Sigmoid colon (tissue), 7 donors: ENCODE results near the gene HOXA2. TPM values are rescaled to one million over a fixed set of nuclear protein-coding genes. Genes with fewer than 3 reads are reported as not detected.
A peak's percentile ranks its signal among the peaks of the same experiment; 100 is the strongest.

Experiments
- DNase-seq: peaks from one replicate; pipeline ENCODE4 v3.0.0-alpha.2; 2019
- H3K27ac ChIP-seq, 4 donors: fragments of 200-600 bp; sonication (generic); one replicate each; pipeline ENCODE4 v1.5.1; 2016 to 2019; ENCODE audit warnings: mild to moderate bottlenecking in 1 of 4
- H3K27me3 ChIP-seq, 3 donors: fragments of 200-600 bp; sonication (generic); one replicate each; pipeline ENCODE4 v1.5.1; 2019; ENCODE audit warnings: mild to moderate bottlenecking in 1 of 3
- H3K36me3 ChIP-seq, 4 donors: fragments of 200-600 bp; sonication (generic); one replicate each; pipeline ENCODE4 v1.5.1; 2016 to 2019
- H3K4me1 ChIP-seq, 4 donors: fragments of 200-600 bp; sonication (generic); one replicate each; pipeline ENCODE4 v1.5.1; 2017 to 2019
- H3K4me3 ChIP-seq, 4 donors: fragments of 200-600 bp; sonication (generic); one replicate each; pipeline ENCODE4 v1.5.1; 2017 to 2019; ENCODE audit warnings: mild to moderate bottlenecking in 2 of 4, moderate library complexity in 1 of 4
- H3K9me3 ChIP-seq, 4 donors: fragments of 200-600 bp in 3 of 4; sonication (generic) in 3 of 4; one replicate each; pipeline versions ENCODE4 v1.5.1 to v1.6.1; 2013 to 2019
- EP300 ChIP-seq, 4 donors: sonication (generic); formaldehyde crosslinking; IDR thresholded peaks; one replicate each; pipeline ENCODE4 v1.6.1; 2017; ENCODE audit warnings: antibody characterized with exemption in 4 of 4
- POLR2A ChIP-seq, 2 donors: fragments of 450-650 bp; IDR thresholded peaks; one replicate each; pipeline ENCODE4 v1.6.1; 2016; ENCODE audit warnings: antibody characterized with exemption in 2 of 2, mild to moderate bottlenecking in 2 of 2, moderate library complexity in 2 of 2
- POLR2AphosphoS5 ChIP-seq, 4 donors: sonication (generic); formaldehyde crosslinking; IDR thresholded peaks; one replicate each; pipeline ENCODE4 v1.6.1; 2017; ENCODE audit warnings: antibody characterized with exemption in 4 of 4
- WGBS, 2 donors: extraction: QIAGEN DNeasy Blood & Tissue Kit; methylation state at CpG; one replicate each; pipeline ENCODE4 v1.1.7; 2013; 5-methylcytosine and 5-hydroxymethylcytosine counted together
- intact Hi-C: fragments of 100-400 bp; cut with DNase I; formaldehyde crosslinking; loops from one replicate; pipeline ENCODE4 v1.15.1; 2023
- polyA plus RNA-seq, 3 donors: library from polyadenylated mRNA; stranded (reverse); fragments of 200-250 nt; gene quantifications; one replicate each; pipeline ENCODE4 v1.2.3, GENCODE V29; 2013
- total RNA-seq, 4 donors: library from RNA; depleted of rRNA; stranded (reverse); fragments of >200 nt; gene quantifications; one replicate each; pipeline ENCODE4 v1.1.0, GENCODE V29; 2016
- TF ChIP-seq, protein P1 (sequence below), 4 experiments: fragments of 450-650 bp in 3 of 4; fragments of 200-600 bp in 1 of 4; IDR thresholded peaks; one replicate each; pipeline ENCODE4 v1.5.1; 2016 to 2019; ENCODE audit warnings: antibody characterized with exemption in 4 of 4, mild to moderate bottlenecking in 3 of 4, moderate library complexity in 2 of 4
- donor health status: healthy with polysubstance abuse.
- donor health status: Bipolar disorder and iron deficiency.
- donor health status: healthy.

Gene HOXA2
- total and polyA plus RNA-seq, 7 donors: 0.60 to 4.3 (median 1.9) TPM

DNA sequence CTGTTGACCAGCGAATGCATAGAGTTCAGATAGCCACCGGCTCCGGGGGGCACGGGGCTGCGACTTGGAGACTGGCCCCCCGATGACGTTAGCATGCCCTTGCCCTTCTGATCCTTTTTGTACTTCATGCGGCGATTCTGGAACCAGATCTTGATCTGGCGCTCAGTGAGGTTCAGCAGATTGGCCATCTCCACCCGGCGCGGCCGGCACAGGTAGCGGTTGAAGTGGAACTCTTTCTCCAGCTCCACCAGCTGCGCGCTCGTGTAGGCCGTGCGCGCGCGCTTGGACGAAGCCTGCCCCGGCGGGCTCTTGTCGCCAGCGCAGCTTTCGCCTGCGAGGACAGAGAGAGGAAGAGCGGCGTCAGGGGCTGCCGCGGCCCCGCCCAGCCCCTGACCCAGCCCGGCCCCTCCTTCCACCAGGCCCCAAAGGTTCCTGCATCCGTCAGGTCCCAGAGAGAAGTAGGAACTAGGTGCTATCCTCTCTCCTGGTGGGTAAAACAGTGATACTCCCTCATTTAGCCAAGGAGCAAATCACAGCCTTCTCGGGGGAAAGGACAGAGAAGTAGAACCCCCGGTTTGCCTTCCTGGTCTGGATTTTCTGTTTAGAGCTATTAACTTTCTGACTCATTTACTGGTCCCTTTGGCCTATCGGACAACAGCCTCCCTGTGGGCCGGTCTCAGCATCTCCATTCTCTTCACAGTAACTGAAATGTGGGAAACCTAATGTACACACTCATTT is 6.1 kb upstream of the HOXA2 start:
- H3K4me1 ChIP-seq: peaks cover 0 to 80% (median 49%) of the 10 kb centered on the region in 4 donors
- H3K27me3 ChIP-seq: no peaks in the 10 kb centered on the region
- intact Hi-C loops: no loop called here
- 28 to 56% methylated on average over 41 of the region's 41 CpGs for whole genome bisulfite sequencing, 2 donors
- peak; percentile 89 for DNase-seq
- H3K36me3 ChIP-seq: no peaks in the 10 kb centered on the region
- peak overlapping the region; percentile 27 to 47 (median 38) for H3K4me3 ChIP-seq
- peak overlapping the region; percentile 93 to 99 (median 94) for H3K27ac ChIP-seq
- TF ChIP-seq POLR2AphosphoS5 (IDR thresholded peaks at IDR 0.05) (peak; percentile 80 to 88 (median 82)), EP300 (IDR thresholded peaks at IDR 0.05) (no peak), POLR2A (IDR thresholded peaks at IDR 0.05) (peak; percentile 40 to 56)
- TF ChIP-seq, protein P1, sequence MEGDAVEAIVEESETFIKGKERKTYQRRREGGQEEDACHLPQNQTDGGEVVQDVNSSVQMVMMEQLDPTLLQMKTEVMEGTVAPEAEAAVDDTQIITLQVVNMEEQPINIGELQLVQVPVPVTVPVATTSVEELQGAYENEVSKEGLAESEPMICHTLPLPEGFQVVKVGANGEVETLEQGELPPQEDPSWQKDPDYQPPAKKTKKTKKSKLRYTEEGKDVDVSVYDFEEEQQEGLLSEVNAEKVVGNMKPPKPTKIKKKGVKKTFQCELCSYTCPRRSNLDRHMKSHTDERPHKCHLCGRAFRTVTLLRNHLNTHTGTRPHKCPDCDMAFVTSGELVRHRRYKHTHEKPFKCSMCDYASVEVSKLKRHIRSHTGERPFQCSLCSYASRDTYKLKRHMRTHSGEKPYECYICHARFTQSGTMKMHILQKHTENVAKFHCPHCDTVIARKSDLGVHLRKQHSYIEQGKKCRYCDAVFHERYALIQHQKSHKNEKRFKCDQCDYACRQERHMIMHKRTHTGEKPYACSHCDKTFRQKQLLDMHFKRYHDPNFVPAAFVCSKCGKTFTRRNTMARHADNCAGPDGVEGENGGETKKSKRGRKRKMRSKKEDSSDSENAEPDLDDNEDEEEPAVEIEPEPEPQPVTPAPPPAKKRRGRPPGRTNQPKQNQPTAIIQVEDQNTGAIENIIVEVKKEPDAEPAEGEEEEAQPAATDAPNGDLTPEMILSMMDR (IDR thresholded peaks at IDR 0.05): no peak
- H3K9me3 ChIP-seq: no peaks in the 10 kb centered on the region

DNA sequence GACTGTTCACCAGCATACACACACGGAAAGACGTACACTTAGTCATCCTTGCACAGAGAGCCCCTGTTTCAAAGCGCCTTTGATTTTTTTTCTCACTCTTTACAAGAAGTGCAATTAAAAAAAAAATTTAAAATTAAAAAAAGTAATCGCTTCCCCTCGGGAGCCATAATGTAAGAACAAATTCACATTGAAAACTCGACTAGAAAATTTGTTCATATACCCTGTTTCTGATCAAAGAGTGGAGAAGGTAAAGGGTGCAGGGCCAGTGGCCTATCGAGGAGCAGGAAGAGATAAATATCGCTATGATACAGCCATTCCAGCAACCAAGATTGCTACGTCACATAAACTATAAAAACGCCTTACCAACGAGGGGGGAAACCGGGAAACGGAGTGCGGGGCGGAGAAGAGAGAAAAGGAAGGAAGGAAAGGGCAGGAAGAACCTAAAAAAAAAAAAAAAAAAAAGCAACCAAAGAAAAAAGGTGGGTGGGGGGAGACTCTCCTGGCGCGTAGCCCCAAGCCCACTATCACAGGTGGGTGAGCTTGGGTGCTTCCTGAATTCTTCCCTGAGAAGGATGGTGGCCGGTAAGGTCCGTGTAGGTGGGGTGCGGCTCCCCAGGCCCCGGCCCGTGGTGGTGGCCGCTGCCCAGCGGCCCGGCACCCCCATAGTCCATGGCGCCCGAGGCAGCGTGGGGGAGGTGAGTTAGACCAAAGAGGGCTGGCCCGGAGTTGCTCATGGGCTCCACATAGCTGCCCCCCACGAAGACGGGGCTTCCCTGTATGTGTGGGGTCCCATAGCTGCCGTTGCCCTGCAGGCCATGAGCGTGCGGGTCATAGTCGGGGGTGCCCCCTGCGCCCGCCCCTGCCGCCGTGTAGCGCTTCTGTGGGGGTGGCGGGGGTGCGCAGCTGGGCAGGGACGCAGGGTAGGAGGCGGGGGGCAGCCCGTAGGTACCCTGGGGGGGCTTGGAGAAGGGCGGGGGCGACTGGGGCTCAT is 5.2 kb upstream of the HOXA2 start:
- Histone ChIP-seq H3K27ac (peak overlapping the region; percentile 93 to 99 (median 94)), H3K36me3 (no peaks in the 10 kb centered on the region), H3K27me3 (no peaks in the 10 kb centered on the region), H3K4me3 (peak overlapping the region; percentile 27 to 47 (median 38)), H3K9me3 (no peaks in the 10 kb centered on the region), H3K4me1 (peaks cover 0 to 71% (median 42%) of the 10 kb centered on the region in 4 donors)
- DNase-seq: peak; percentile 71
- intact Hi-C loops: no loop called here
- WGBS, 2 donors: 26 to 60% methylated on average over 47 of the region's 47 CpGs
- TF ChIP-seq EP300 (IDR thresholded peaks at IDR 0.05) (no peak), POLR2AphosphoS5 (IDR thresholded peaks at IDR 0.05) (peak in 3 of 4 donors; percentile 7 to 28 (median 19))
- TF ChIP-seq, protein P1 (IDR thresholded peaks at IDR 0.05): no peak

DNA sequence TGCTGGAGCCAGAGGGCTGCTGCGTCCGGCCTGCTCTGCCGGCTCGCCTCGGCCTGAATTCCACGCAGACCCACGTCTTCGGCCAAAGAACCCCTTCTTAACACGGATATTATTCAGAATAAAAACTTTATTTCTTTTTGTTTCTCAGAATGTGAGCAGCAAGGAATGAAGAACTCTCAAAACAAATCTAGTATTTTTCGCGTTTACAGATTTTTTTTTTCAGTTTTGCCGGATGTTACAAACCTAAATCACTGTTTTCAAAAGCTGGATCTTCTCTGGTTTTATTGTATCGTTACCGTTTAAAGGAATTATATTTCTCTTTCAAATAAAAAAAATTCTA is 4.4 kb upstream of the HOXA2 start:
- Histone ChIP-seq H3K27ac (peak overlapping the region; percentile 93 to 99 (median 94)), H3K36me3 (no peaks in the 10 kb centered on the region), H3K4me1 (peaks cover 0 to 63% (median 38%) of the 10 kb centered on the region in 4 donors), H3K4me3 (peak overlapping the region; percentile 28 to 47 (median 42)), H3K27me3 (no peaks in the 10 kb centered on the region), H3K9me3 (no peaks in the 10 kb centered on the region)
- DNase-seq: no peak
- TF ChIP-seq, protein P1 (IDR thresholded peaks at IDR 0.05): no peak
- TF ChIP-seq POLR2A (IDR thresholded peaks at IDR 0.05) (no peak), EP300 (IDR thresholded peaks at IDR 0.05) (no peak)
- WGBS, 2 donors: 27 to 53% methylated on average over 14 of the region's 14 CpGs
- intact Hi-C loops: no loop called here

DNA sequence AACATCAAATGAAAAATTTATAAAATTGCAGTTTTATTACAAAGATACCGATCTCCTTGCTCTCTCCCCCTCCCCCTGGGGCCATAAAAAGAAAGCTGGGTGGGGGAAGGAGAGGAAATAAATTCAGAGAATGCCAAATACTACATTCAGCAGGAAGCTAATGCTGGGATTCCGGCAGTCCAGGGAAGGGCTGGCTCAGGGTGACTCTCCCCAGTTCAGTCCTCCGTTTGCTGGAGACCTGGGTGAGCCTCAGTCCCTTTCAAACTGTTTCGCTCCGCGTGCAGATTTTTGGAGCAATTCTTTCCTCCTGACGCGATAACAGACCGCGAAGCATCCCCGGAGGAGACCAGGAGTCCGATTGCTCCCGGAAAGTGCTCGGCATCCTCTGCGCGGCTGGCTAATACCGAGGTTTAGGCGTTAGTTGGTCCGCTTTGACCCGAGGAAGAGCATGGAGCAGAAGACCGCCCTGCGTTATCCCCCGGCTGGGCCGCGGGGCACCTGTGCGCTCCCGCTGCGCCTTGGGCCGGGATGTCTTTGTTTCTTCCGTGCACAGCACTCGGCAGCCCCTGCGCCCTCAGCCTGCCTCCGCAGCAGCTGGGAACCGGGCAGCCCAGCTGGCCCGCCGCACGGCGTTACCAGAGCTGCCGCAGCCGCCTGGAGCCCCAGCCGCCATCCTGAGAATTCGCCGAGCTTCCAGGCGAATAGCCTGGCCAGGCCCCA is 3.9 kb upstream of the HOXA2 start:
- Histone ChIP-seq H3K9me3 (no peaks in the 10 kb centered on the region), H3K36me3 (no peaks in the 10 kb centered on the region), H3K4me1 (peaks cover 0 to 58% (median 32%) of the 10 kb centered on the region in 4 donors), H3K27ac (peak overlapping the region; percentile 93 to 99 (median 94)), H3K27me3 (no peaks in the 10 kb centered on the region), H3K4me3 (peak overlapping the region; percentile 28 to 47 (median 42))
- peak in 2 of 4 donors; percentile 22 to 60 for TF ChIP-seq POLR2AphosphoS5 (IDR thresholded peaks at IDR 0.05)
- TF ChIP-seq POLR2A (IDR thresholded peaks at IDR 0.05): no peak
- intact Hi-C loops: no loop called here
- 23 to 57% methylated on average over 44 of the region's 44 CpGs for WGBS, 2 donors
- peak; percentile 74 for DNase-seq
